Neural progenitor cell (in vitro differentiated cells): ENCODE measurements around the gene CST11.

Experiments
- EZH2 ChIP-seq: fragments of 200-600 bp; sonication (generic); IDR thresholded peaks from 2 replicates; pipeline ENCODE4 v1.6.1; 2017; ENCODE audit warnings: antibody characterized with exemption, mild to moderate bottlenecking, moderate library complexity
- EZH2phosphoT487 ChIP-seq: fragments of 200-600 bp; sonication (generic); IDR thresholded peaks from 2 replicates; pipeline ENCODE4 v1.6.1; 2017; ENCODE audit warnings: antibody characterized with exemption
- TF ChIP-seq, protein P1 (sequence below): fragments of 200-600 bp; sonication (generic); IDR thresholded peaks from 2 replicates; pipeline ENCODE4 v1.5.1; 2017; ENCODE audit warnings: antibody characterized with exemption, mild to moderate bottlenecking

DNA sequence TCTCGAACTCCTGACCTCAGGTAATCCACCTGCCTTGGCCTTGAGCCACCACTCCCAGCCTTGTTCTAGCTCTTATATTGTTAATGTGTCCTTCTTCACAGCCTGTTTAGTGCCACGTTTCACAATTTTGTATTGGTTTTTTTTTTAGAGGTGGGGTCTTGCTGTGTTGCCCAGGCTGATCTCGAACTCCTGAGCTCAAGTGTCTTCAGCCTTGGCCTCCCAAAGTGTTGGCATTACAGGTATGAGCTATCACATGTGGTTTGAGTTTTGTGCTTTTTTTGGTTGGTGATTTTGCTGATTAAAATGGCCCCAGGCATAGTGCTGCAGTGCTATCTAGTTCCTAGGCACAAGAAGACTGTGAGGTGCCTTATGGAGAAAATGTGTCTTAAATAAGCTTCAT lies 19.0 kb downstream of the CST11 start:
- TF ChIP-seq, protein P1, sequence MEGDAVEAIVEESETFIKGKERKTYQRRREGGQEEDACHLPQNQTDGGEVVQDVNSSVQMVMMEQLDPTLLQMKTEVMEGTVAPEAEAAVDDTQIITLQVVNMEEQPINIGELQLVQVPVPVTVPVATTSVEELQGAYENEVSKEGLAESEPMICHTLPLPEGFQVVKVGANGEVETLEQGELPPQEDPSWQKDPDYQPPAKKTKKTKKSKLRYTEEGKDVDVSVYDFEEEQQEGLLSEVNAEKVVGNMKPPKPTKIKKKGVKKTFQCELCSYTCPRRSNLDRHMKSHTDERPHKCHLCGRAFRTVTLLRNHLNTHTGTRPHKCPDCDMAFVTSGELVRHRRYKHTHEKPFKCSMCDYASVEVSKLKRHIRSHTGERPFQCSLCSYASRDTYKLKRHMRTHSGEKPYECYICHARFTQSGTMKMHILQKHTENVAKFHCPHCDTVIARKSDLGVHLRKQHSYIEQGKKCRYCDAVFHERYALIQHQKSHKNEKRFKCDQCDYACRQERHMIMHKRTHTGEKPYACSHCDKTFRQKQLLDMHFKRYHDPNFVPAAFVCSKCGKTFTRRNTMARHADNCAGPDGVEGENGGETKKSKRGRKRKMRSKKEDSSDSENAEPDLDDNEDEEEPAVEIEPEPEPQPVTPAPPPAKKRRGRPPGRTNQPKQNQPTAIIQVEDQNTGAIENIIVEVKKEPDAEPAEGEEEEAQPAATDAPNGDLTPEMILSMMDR = no peak
- no peak for TF ChIP-seq EZH2phosphoT487
- TF ChIP-seq EZH2 = no peak
